Pancreas (tissue), 10 donors: ENCODE measurements around the gene NCBP2. TPM values are rescaled to one million over a fixed set of nuclear protein-coding genes. Genes with fewer than 3 reads are reported as not detected.

Experiments
- ATAC-seq, 4 donors: fragments of 200-7000 bp; cut with Tn5 transposase; one replicate each; pipeline versions ENCODE4 v1.8.0 to v1.9.1; 2020; ENCODE audit warnings: mild to moderate bottlenecking in 4 of 4, moderate library complexity in 4 of 4
- DNase-seq, 6 donors: peaks; one replicate each; pipeline ENCODE4 v3.0.0-alpha.2; 2020
- FAIRE-seq: peaks from 2 replicates; lab custom pipeline; 2012; peaks lifted over from hg19 to GRCh38; lab: Jason Lieb, UNC
- H3K27ac ChIP-seq, 4 donors: fragments of 200-600 bp; sonication (generic); 1 replicate in 3 of 4; 2 replicates in 1 of 4; pipeline versions ENCODE4 v1.5.0 to v1.8.0; 2020
- H3K27me3 ChIP-seq, 4 donors: fragments of 200-600 bp; one replicate each; pipeline ENCODE4 v1.8.0; 2021
- H3K36me3 ChIP-seq, 3 donors: fragments of 200-600 bp; sonication (generic) in 1 of 3; one replicate each; pipeline versions ENCODE4 v1.5.0 to v1.8.0; 2020 to 2021
- H3K4me1 ChIP-seq, 3 donors: fragments of 200-600 bp; one replicate each; pipeline ENCODE4 v1.8.0; 2021
- H3K4me3 ChIP-seq, 4 donors: fragments of 200-600 bp; sonication (generic) in 2 of 4; one replicate each; pipeline versions ENCODE4 v1.5.0 to v1.8.0; 2020 to 2021
- H3K9me3 ChIP-seq, 4 donors: fragments of 200-600 bp; one replicate each; pipeline ENCODE4 v1.8.0; 2021
- WGBS, 2 donors: extraction: QIAGEN DNeasy Blood & Tissue Kit; methylation state at CpG; one replicate each; pipeline ENCODE4 v1.1.7; 2013; 5-methylcytosine and 5-hydroxymethylcytosine counted together
- intact Hi-C, 3 donors: fragments of 100-400 bp; cut with DNase I; formaldehyde crosslinking; loops; one replicate each; pipeline versions ENCODE4 v1.11.1 to v1.14.2; 2022
- polyA plus RNA-seq, 2 donors: library from polyadenylated mRNA; stranded (reverse); fragments of 200-250 nt; gene quantifications; one replicate each; pipeline ENCODE4 v1.2.3, GENCODE V29; 2013
- total RNA-seq, 6 donors: library from RNA; stranded (reverse); fragmentation: NEBNext Ultra II Directional in 4 of 6; extraction: Animal tissue kit (Norgen Biotek cat#: 25700) in 4 of 6; gene quantifications; one replicate each; pipeline versions ENCODE4 v1.2.1 to v1.2.4, GENCODE V29; 2021 to 2023
- TF ChIP-seq, protein P1 (sequence below), 4 donors: fragments of 200-600 bp; sonication (generic) in 3 of 4; IDR thresholded peaks; one replicate each; pipeline versions ENCODE4 v1.5.0 to v1.8.0; 2021; ENCODE audit warnings: antibody characterized with exemption in 4 of 4
- donor health status: healthy with polysubstance abuse.
- donor health status: DM: no; HTN: no; CAD: no; lungs with moderate emphysema.
- donor health status: DM: no; HTN: no; CAD: no.
- donor health status: control.
- donor health status: control.
- donor health status: Bipolar disorder and iron deficiency.
- donor health status: DM: yes; HTN: yes; CAD: no.
- donor health status: DM: no; HTN: no; CAD: no.
- donor health status: DM: no; HTN: no; CAD: no.
- donor health status: DM: yes; HTN: yes; CAD: no.

NCBP2 gene
- total and polyA plus RNA-seq, 8 donors: 11.7 to 30.1 (median 19.3) TPM

GRCh38 chr3:196927571-196928453 is 14.5 kb downstream of the NCBP2 start:
- Histone ChIP-seq H3K4me1 (no peaks in the 10 kb centered on the region), H3K9me3 (no peaks in the 10 kb centered on the region), H3K27me3 (no peaks in the 10 kb centered on the region), H3K4me3 (no peak overlapping the region), H3K27ac (no peak overlapping the region), H3K36me3 (peaks cover 0 to 24% (median 4%) of the 10 kb centered on the region in 3 donors)
- intact Hi-C loops: no loop called here
- DNase-seq (no peak), FAIRE-seq (no peak), ATAC-seq (peak in 1 of 4 donors; percentile 27)
- 95 to 97% methylated on average over 7 of the region's 7 CpGs for WGBS, 2 donors
- TF ChIP-seq, protein P1, sequence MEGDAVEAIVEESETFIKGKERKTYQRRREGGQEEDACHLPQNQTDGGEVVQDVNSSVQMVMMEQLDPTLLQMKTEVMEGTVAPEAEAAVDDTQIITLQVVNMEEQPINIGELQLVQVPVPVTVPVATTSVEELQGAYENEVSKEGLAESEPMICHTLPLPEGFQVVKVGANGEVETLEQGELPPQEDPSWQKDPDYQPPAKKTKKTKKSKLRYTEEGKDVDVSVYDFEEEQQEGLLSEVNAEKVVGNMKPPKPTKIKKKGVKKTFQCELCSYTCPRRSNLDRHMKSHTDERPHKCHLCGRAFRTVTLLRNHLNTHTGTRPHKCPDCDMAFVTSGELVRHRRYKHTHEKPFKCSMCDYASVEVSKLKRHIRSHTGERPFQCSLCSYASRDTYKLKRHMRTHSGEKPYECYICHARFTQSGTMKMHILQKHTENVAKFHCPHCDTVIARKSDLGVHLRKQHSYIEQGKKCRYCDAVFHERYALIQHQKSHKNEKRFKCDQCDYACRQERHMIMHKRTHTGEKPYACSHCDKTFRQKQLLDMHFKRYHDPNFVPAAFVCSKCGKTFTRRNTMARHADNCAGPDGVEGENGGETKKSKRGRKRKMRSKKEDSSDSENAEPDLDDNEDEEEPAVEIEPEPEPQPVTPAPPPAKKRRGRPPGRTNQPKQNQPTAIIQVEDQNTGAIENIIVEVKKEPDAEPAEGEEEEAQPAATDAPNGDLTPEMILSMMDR (IDR thresholded peaks at IDR 0.05): no peak

DNA sequence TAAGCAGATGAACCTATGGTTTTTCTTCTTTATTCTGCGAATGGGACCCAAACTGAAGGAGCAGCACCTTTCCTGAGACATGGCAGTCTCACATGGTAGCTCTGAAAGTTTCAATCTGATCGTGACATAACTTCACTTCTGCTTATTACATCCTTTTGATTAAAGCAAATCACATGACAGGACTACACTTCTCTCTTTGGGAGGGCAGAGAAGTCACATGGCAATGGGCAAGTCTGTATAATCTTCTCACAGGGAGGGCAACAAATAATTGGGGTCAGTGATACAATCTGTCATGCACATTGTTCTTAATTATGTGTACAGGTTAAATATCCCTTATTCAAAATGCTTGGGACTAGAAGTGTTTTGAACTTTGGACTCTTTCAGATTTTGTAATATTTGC is 21.6 kb downstream of the NCBP2 start:
- H3K27ac ChIP-seq: no peak overlapping the region
- H3K36me3 ChIP-seq: no peaks in the 10 kb centered on the region
- whole genome bisulfite sequencing, 2 donors: 69 to 71% methylated on average over 2 of the region's 2 CpGs
- FAIRE-seq (no peak), DNase-seq (no peak), ATAC-seq (peak in 2 of 4 donors; percentile 29 to 40)
- intact Hi-C loops: no loop called here
- H3K4me1 ChIP-seq: no peaks in the 10 kb centered on the region
- TF ChIP-seq, protein P1 (IDR thresholded peaks at IDR 0.05): no peak
- no peak overlapping the region for H3K4me3 ChIP-seq
- H3K9me3 ChIP-seq: no peaks in the 10 kb centered on the region
- H3K27me3 ChIP-seq: no peaks in the 10 kb centered on the region

- H3K27me3 ChIP-seq: no peaks in the 10 kb centered on the region
- H3K36me3 ChIP-seq: no peaks in the 10 kb centered on the region
- no peak for ATAC-seq
- intact Hi-C loops: no loop called here
- WGBS, 2 donors: 83% methylated on average over 2 of the region's 2 CpGs
- no peak overlapping the region for H3K27ac ChIP-seq
- no peaks in the 10 kb centered on the region for H3K4me1 ChIP-seq
- no peak overlapping the region for H3K4me3 ChIP-seq
- FAIRE-seq: no peak
- DNase-seq: no peak
- TF ChIP-seq, protein P1 (IDR thresholded peaks at IDR 0.05): no peak
- no peaks in the 10 kb centered on the region for H3K9me3 ChIP-seq
Observed at GRCh38 chr3:196918968-196919367, 23.4 kb downstream of the NCBP2 start.

- H3K27me3 ChIP-seq: no peaks in the 10 kb centered on the region
- H3K36me3 ChIP-seq: no peaks in the 10 kb centered on the region
- H3K27ac ChIP-seq: no peak overlapping the region
- intact Hi-C loops: no loop called here
- ATAC-seq (no peak), FAIRE-seq (no peak), DNase-seq (no peak)
- H3K9me3 ChIP-seq: no peaks in the 10 kb centered on the region
- no peak overlapping the region for H3K4me3 ChIP-seq
- no peaks in the 10 kb centered on the region for H3K4me1 ChIP-seq
- WGBS, 2 donors: 96 to 97% methylated on average over 3 of the region's 3 CpGs
- TF ChIP-seq, protein P1 (IDR thresholded peaks at IDR 0.05): no peak
Observed at GRCh38 chr3:196916995-196917394, 25.3 kb downstream of the NCBP2 start.

- Histone ChIP-seq H3K36me3 (no peaks in the 10 kb centered on the region), H3K4me1 (no peaks in the 10 kb centered on the region)
Observed at GRCh38 chr3:196916221-196916620, 26.1 kb downstream of the NCBP2 start.

More at GRCh38 chr3:196916221-196916620, 26.1 kb downstream of the NCBP2 start:
- TF ChIP-seq, protein P1 (IDR thresholded peaks at IDR 0.05): no peak
- intact Hi-C loops: no loop called here
- ATAC-seq (no peak), DNase-seq (no peak), FAIRE-seq (no peak)
- no peak overlapping the region for H3K4me3 ChIP-seq
- H3K27ac ChIP-seq: no peak overlapping the region
- H3K27me3 ChIP-seq: no peaks in the 10 kb centered on the region
- WGBS, 2 donors: 98 to 100% methylated on average over 1 of the region's 1 CpG
- no peaks in the 10 kb centered on the region for H3K9me3 ChIP-seq
